K562 (cell line): ENCODE measurements around the gene KCTD1. TPM values are rescaled to one million over a fixed set of nuclear protein-coding genes. Genes with fewer than 3 reads are reported as not detected.

Experiments
- ATAC-seq: fragments of 200-7000 bp; cut with Tn5 transposase; 3 replicates; pipeline ENCODE4 v1.9.1; 2020; ENCODE audit warnings: moderate library complexity
- BruUV-seq: library from RNA; stranded (reverse); fragments of 400-500 nt; replicated peaks from 2 replicates; lab custom pipeline; 2021; lab: Mats Ljungman, UMichigan
- CTCF ChIA-PET: fragments of 300-600 bp; formaldehyde crosslinking; extraction: SDS; loops from one replicate; lab custom pipeline; 2021; ENCODE audit warnings: low intra/inter-chr PET ratio; lab: Yijun Ruan, JAX
- POLR2A ChIA-PET: fragments of 300-600, 350-650 bp; sonication (Branson Sonifier 250); formaldehyde crosslinking; extraction: SDS; loops from one replicate; lab custom pipeline; 2021; ENCODE audit warnings: antibody characterized with exemption, inconsistent platforms; lab: Yijun Ruan, JAX
- DNase-seq, 4 experiments: peaks; one replicate each; pipeline versions ENCODE4 v3.0.0 to v3.0.0-alpha.2; 2011 to 2018; ENCODE audit warnings: low spot score in 3 of 4, mixed read lengths in 3 of 4; ENCODE audit errors: extremely low read depth in 1 of 4
- FAIRE-seq: peaks from 2 replicates; lab custom pipeline; 2011; peaks lifted over from hg19 to GRCh38; lab: Jason Lieb, UNC
- H2AFZ ChIP-seq: 2 replicates; pipeline ENCODE4 v1.6.0; 2011; ENCODE audit warnings: low read depth, low read length, control low read depth, inconsistent platforms
- H3K27ac ChIP-seq: fragments of 200-600 bp; 3 replicates; pipeline ENCODE4 v1.8.0; 2011; ENCODE audit warnings: low read depth, mild to moderate bottlenecking, control low read depth, inconsistent platforms, low read length, moderate library complexity, mixed read lengths; ENCODE audit errors: extremely low read depth
- H3K27me3 ChIP-seq, 2 experiments: fragments of 300-600 bp in 1 of 2; 2 replicates in 1 of 2; 3 replicates in 1 of 2; pipeline versions ENCODE4 v1.6.0 to v1.8.0; 2011; ENCODE audit warnings: inconsistent platforms in 2 of 2, low read length in 2 of 2, mild to moderate bottlenecking in 1 of 2, mixed read lengths in 1 of 2, moderate library complexity in 1 of 2; ENCODE audit not compliant: control insufficient read depth in 2 of 2, insufficient read depth in 2 of 2
- H3K36me3 ChIP-seq: fragments of 300-600 bp; 3 replicates; pipeline ENCODE4 v1.8.0; 2011; ENCODE audit warnings: mild to moderate bottlenecking, low read length, inconsistent platforms; ENCODE audit not compliant: control insufficient read depth, insufficient read depth
- H3K4me1 ChIP-seq, 2 experiments: fragments of 200-600 bp in 1 of 2; replicated peaks in 1 of 2; 2 replicates in 1 of 2; 3 replicates in 1 of 2; pipeline versions ENCODE4 v1.5.1 to v1.8.0; 2011; ENCODE audit warnings: inconsistent platforms in 2 of 2, low read length in 2 of 2, mild to moderate bottlenecking in 1 of 2, mixed read lengths in 1 of 2, moderate library complexity in 1 of 2; ENCODE audit not compliant: control insufficient read depth in 2 of 2, insufficient read depth in 2 of 2
- H3K4me2 ChIP-seq: 2 replicates; pipeline ENCODE4 v1.6.1; 2011; ENCODE audit warnings: low read length, control low read depth, inconsistent platforms, mixed read lengths; ENCODE audit not compliant: insufficient read depth
- H3K4me3 ChIP-seq: fragments of 200-600 bp; sonication (generic), shearing (Covaris generic); 2 replicates; pipeline ENCODE4 v1.5.1; 2016; ENCODE audit warnings: control low read depth, inconsistent platforms
- H3K79me2 ChIP-seq: fragments of 200-600 bp; 3 replicates; pipeline ENCODE4 v1.8.0; 2011; ENCODE audit warnings: low read length, inconsistent platforms; ENCODE audit not compliant: control insufficient read depth, insufficient read depth
- H3K9ac ChIP-seq, 2 experiments: 2 replicates each; pipeline versions ENCODE4 v1.6.0 to v1.6.1; 2011; ENCODE audit warnings: low read depth in 2 of 2, low read length in 2 of 2, control low read depth in 1 of 2, inconsistent platforms in 1 of 2, mild to moderate bottlenecking in 1 of 2, mixed read lengths in 1 of 2; ENCODE audit not compliant: insufficient read depth in 1 of 2
- H3K9me1 ChIP-seq: one replicate; pipeline ENCODE4 v1.6.0; 2011; ENCODE audit warnings: inconsistent platforms, mild to moderate bottlenecking, low read length, moderate library complexity; ENCODE audit not compliant: control insufficient read depth, insufficient read depth
- H3K9me3 ChIP-seq: replicated peaks from 2 replicates; pipeline ENCODE4 v1.5.1; 2011; ENCODE audit warnings: low read depth, low read length, inconsistent platforms; ENCODE audit not compliant: control insufficient read depth, insufficient read depth
- H4K20me1 ChIP-seq: replicated peaks from 2 replicates; pipeline ENCODE4 v1.6.1; 2011; ENCODE audit warnings: low read length, inconsistent platforms, mixed read lengths; ENCODE audit not compliant: control insufficient read depth, insufficient read depth
- BCL6 ChIP-seq: fragments of 250-450 bp; sonication (Bioruptor Pico); IDR thresholded peaks from 2 replicates; pipeline ENCODE4 v1.4.0; 2020
- CHD7 ChIP-seq: fragments of 200-600 bp; sonication (generic); IDR thresholded peaks from one replicate; pipeline ENCODE4 v1.6.1; 2012; ENCODE audit warnings: mild to moderate bottlenecking, low read depth, low read length, inconsistent platforms
- ESRRA ChIP-seq: fragments of 450-650 bp; IDR thresholded peaks from 2 replicates; pipeline ENCODE4 v1.6.1; 2014; ENCODE audit warnings: low read depth, mild to moderate bottlenecking, moderate library complexity, borderline replicate concordance
- FOXA3 ChIP-seq, 2 experiments: fragments of 450-650 bp in 1 of 2; sonication (generic) in 1 of 2; formaldehyde crosslinking; IDR thresholded peaks in 1 of 2; conservative IDR thresholded peaks in 1 of 2; 2 replicates each; pipeline versions ENCODE4 v1.4.0 to v1.8.0; 2020 to 2022; ENCODE audit warnings: mild to moderate bottlenecking in 2 of 2, missing genetic modification reagents in 1 of 2
- POLR3G ChIP-seq: IDR thresholded peaks from 2 replicates; pipeline ENCODE4 v1.6.1; 2011; ENCODE audit not compliant: insufficient read length, insufficient replicate concordance; ENCODE audit errors: extremely low read depth
- RBM25 ChIP-seq: fragments of 200-400 bp; formaldehyde crosslinking; IDR thresholded peaks from 2 replicates; pipeline ENCODE4 v1.6.1; 2018; ENCODE audit warnings: low read length, low read depth, moderate library complexity; ENCODE audit not compliant: severe bottlenecking
- RCOR1 ChIP-seq, 2 experiments: IDR thresholded peaks; 2 replicates each; pipeline ENCODE4 v1.6.1; 2012; ENCODE audit warnings: low read depth in 2 of 2, low read length in 2 of 2, borderline replicate concordance in 1 of 2, improper control_type of control experiment in 1 of 2
- SP1 ChIP-seq: sonication (generic); formaldehyde crosslinking; IDR thresholded peaks from 2 replicates; pipeline ENCODE4 v1.8.1; 2022; ENCODE audit warnings: mild to moderate bottlenecking, missing genetic modification reagents
- TAF7 ChIP-seq: fragments of 450-650 bp; IDR thresholded peaks from 2 replicates; pipeline ENCODE4 v1.6.1; 2016; ENCODE audit warnings: missing genetic modification characterization, missing compliant biosample characterization
- ZBTB8A ChIP-seq: fragments of 450-650 bp; IDR thresholded peaks from 2 replicates; pipeline ENCODE4 v1.6.1; 2018; ENCODE audit warnings: mild to moderate bottlenecking, moderate library complexity; ENCODE audit not compliant: partially characterized antibody
- ZNF561 ChIP-seq: fragments of 450-650 bp; formaldehyde crosslinking; conservative IDR thresholded peaks from 2 replicates; pipeline ENCODE4 v1.4.0; 2020; ENCODE audit warnings: mild to moderate bottlenecking, moderate library complexity
- WGBS: fragments of 100-300 bp; shearing (Covaris generic); methylation state at CpG from one replicate; pipeline ENCODE4 v1.1.6; 2016; ENCODE audit warnings: low coverage, mixed read lengths; ENCODE audit not compliant: insufficient coverage; ENCODE audit errors: missing lambda C conversion rate; 5-methylcytosine and 5-hydroxymethylcytosine counted together
- in situ Hi-C: fragments of 300-500 bp; cut with MboI; formaldehyde crosslinking; loops from 4 replicates; pipeline ENCODE4 v1.15.0; 2018; ENCODE audit warnings: inconsistent platforms, mixed read lengths
- intact Hi-C: fragments of 100-400 bp; cut with micrococcal nuclease; formaldehyde crosslinking; loops from 2 replicates; pipeline ENCODE4 v1.14.2; 2022
- polyA plus RNA-seq, 8 experiments: library from polyadenylated mRNA; depleted of rRNA in 4 of 8; stranded (reverse) in 5 of 8; unstranded in 3 of 8; fragments of >200 nt; fragmentation: Nextera tagmentation in 2 of 8; fragmentation: Illumina TruSeq in 1 of 8; extraction: Ambion mirVana in 2 of 8; extraction: Trizol in 1 of 8; gene quantifications; 2 replicates each; pipeline versions ENCODE4 v1.2.1 to v1.2.3, GENCODE V29; 2011 to 2014; ENCODE audit warnings: inconsistent platforms in 1 of 8, missing spikeins in 1 of 8
- total RNA-seq, 7 experiments: library from RNA; depleted of rRNA in 6 of 7; stranded (reverse); fragments of >200 nt in 6 of 7; fragmentation: Illumina TruSeq in 2 of 7; extraction: Trizol in 2 of 7; gene quantifications; 2 replicates each; pipeline versions ENCODE4 v1.2.1 to v1.2.3, GENCODE V29; 2011 to 2021; ENCODE audit warnings: low replicate concordance in 1 of 7

The KCTD1 gene
- total and polyA plus RNA-seq, 9 of the 15 experiments (the other 6 are each of a cell fraction or from before 2014, with no cell fraction given), result not detected

GRCh38 chr18:26432651-26433424, 115.5 kb downstream of the KCTD1 start:
- POLR2A ChIA-PET, result no interaction called here
- in situ Hi-C loops, result no loop called here
- H4K20me1 ChIP-seq, result no peaks in the 10 kb centered on the region
- H3K27ac ChIP-seq, result no peak overlapping the region
- no peak overlapping the region for H2AFZ ChIP-seq
- peaks cover 0 to 12% of the 10 kb centered on the region in 2 experiments; a peak in 2 of 5 replicates for H3K27me3 ChIP-seq
- H3K9me1 ChIP-seq, result no peaks in the 10 kb centered on the region
- WGBS, result 3% methylated on average over 5 of the region's 5 CpGs
- ATAC-seq (peak; percentile 24; the same call in 1 of the 3 replicates), DNase-seq (no peak), FAIRE-seq (no peak)
- no peak overlapping the region for H3K4me2 ChIP-seq
- CTCF ChIA-PET, result no interaction called here
- BruUV-seq, result no TSS peak
- H3K79me2 ChIP-seq, result no peaks in the 10 kb centered on the region
- no peak overlapping the region for H3K4me3 ChIP-seq
- no peaks in the 10 kb centered on the region for H3K4me1 ChIP-seq
- H3K9ac ChIP-seq, result no peak overlapping the region
- intact Hi-C loops, result no loop called here
- no peaks in the 10 kb centered on the region for H3K9me3 ChIP-seq
- no peaks in the 10 kb centered on the region for H3K36me3 ChIP-seq
- TF ChIP-seq ZBTB8A (no peak), SP1 (CRISPR knock-in tag) (no peak), POLR3G (no peak), RBM25 (no peak), RCOR1 (IDR thresholded peaks at IDR 0.05; ENCODE audit: borderline replicate concordance in 1 of 2, low read depth in 2 of 2, low read length in 2 of 2) (no peak), ZNF561 (no peak), BCL6 (no peak), ESRRA (no peak), TAF7 (tag) (no peak), CHD7 (no peak), FOXA3 (CRISPR knock-in tag; conservative IDR thresholded peaks at IDR 0.05 in 1 of 2, IDR thresholded peaks at IDR 0.05 in 1 of 2) (no peak)
